H9 (cell line): ENCODE results near the gene WIF1. TPM values are rescaled to one million over a fixed set of nuclear protein-coding genes. Genes with fewer than 3 reads are reported as not detected.

Source experiments
- DNase-seq: peaks from one replicate; pipeline ENCODE4 v3.0.0-alpha.2; 2017
- H2AFZ ChIP-seq: one replicate; pipeline ENCODE4 v1.6.1; 2013; ENCODE audit warnings: mild to moderate bottlenecking, low read length, control low read depth, moderate library complexity
- H2AK5ac ChIP-seq: 2 replicates; pipeline ENCODE4 v1.6.1; 2013; ENCODE audit warnings: low read length, control low read depth, mixed read lengths; ENCODE audit not compliant: insufficient read length
- H2BK120ac ChIP-seq: one replicate; pipeline ENCODE4 v1.6.1; 2013; ENCODE audit warnings: low read depth, mild to moderate bottlenecking, low read length, control low read depth, inconsistent platforms; ENCODE audit not compliant: poor library complexity, severe bottlenecking
- H2BK12ac ChIP-seq: 2 replicates; pipeline ENCODE4 v1.6.1; 2013; ENCODE audit warnings: low read length, control low read depth, mixed read lengths, low read depth; ENCODE audit not compliant: insufficient read length
- H2BK15ac ChIP-seq: 2 replicates; pipeline ENCODE4 v1.6.1; 2013; ENCODE audit warnings: low read depth, low read length, control low read depth
- H2BK20ac ChIP-seq: one replicate; pipeline ENCODE4 v1.6.1; 2013; ENCODE audit warnings: low read depth, mild to moderate bottlenecking, low read length, control low read depth, inconsistent platforms; ENCODE audit not compliant: poor library complexity, severe bottlenecking
- H2BK5ac ChIP-seq: 2 replicates; pipeline ENCODE4 v1.6.1; 2013; ENCODE audit warnings: low read length, control low read depth, mixed read lengths; ENCODE audit not compliant: insufficient read length
- H3K14ac ChIP-seq: 2 replicates; pipeline ENCODE4 v1.6.1; 2013; ENCODE audit warnings: low read length, control low read depth; ENCODE audit not compliant: insufficient read depth
- H3K18ac ChIP-seq: 2 replicates; pipeline ENCODE4 v1.6.1; 2013; ENCODE audit warnings: low read depth, mild to moderate bottlenecking, mixed read lengths, low read length, control low read depth; ENCODE audit not compliant: insufficient read length
- H3K23ac ChIP-seq: 2 replicates; pipeline ENCODE4 v1.6.1; 2013; ENCODE audit warnings: low read length, control low read depth, mixed read lengths, low read depth; ENCODE audit not compliant: insufficient read length
- H3K23me2 ChIP-seq: 2 replicates; pipeline ENCODE4 v1.6.1; 2013; ENCODE audit warnings: low read depth, mild to moderate bottlenecking, mixed read lengths, low read length, control low read depth; ENCODE audit not compliant: insufficient read length, poor library complexity, severe bottlenecking
- H3K27ac ChIP-seq: 2 replicates; pipeline ENCODE4 v1.5.1; 2013; ENCODE audit warnings: low read length, control low read depth, mixed read lengths, low read depth; ENCODE audit not compliant: insufficient read length
- H3K27me3 ChIP-seq: 2 replicates; pipeline ENCODE4 v1.6.1; 2013; ENCODE audit warnings: low read length, control low read depth, inconsistent platforms; ENCODE audit not compliant: insufficient read depth
- H3K4ac ChIP-seq: 2 replicates; pipeline ENCODE4 v1.6.1; 2013; ENCODE audit warnings: low read depth, mild to moderate bottlenecking, control low read depth, inconsistent platforms, low read length, moderate library complexity
- H3K4me1 ChIP-seq: 2 replicates; pipeline ENCODE4 v1.6.1; 2013; ENCODE audit warnings: low read length, control low read depth, inconsistent platforms; ENCODE audit not compliant: insufficient read depth
- H3K4me2 ChIP-seq: 2 replicates; pipeline ENCODE4 v1.6.1; 2013; ENCODE audit warnings: low read length, control low read depth, mixed read lengths; ENCODE audit not compliant: insufficient read length, insufficient read depth
- H3K56ac ChIP-seq: 2 replicates; pipeline ENCODE4 v1.6.1; 2013; ENCODE audit warnings: low read depth, mild to moderate bottlenecking, mixed read lengths, low read length, control low read depth; ENCODE audit not compliant: insufficient read length
- H3K79me1 ChIP-seq: 2 replicates; pipeline ENCODE4 v1.6.1; 2013; ENCODE audit warnings: low read depth, mild to moderate bottlenecking, moderate library complexity, low read length, control low read depth, inconsistent platforms; ENCODE audit not compliant: insufficient read depth, poor library complexity, severe bottlenecking
- H3K79me2 ChIP-seq: 2 replicates; pipeline ENCODE4 v1.6.1; 2013; ENCODE audit warnings: low read length, control low read depth, inconsistent platforms; ENCODE audit not compliant: insufficient read depth
- H3K9ac ChIP-seq: 2 replicates; pipeline ENCODE4 v1.6.1; 2013; ENCODE audit warnings: low read length, control low read depth, mixed read lengths; ENCODE audit not compliant: insufficient read length; ENCODE audit errors: extremely low read depth
- H3K9me3 ChIP-seq: one replicate; pipeline ENCODE4 v1.6.1; 2013; ENCODE audit warnings: low read depth, low read length, inconsistent platforms; ENCODE audit not compliant: control insufficient read depth
- H3T11ph ChIP-seq: one replicate; pipeline ENCODE4 v1.6.1; 2013; ENCODE audit warnings: mild to moderate bottlenecking, low read length, control low read depth, inconsistent platforms
- H4K20me1 ChIP-seq: one replicate; pipeline ENCODE4 v1.6.1; 2013; ENCODE audit not compliant: control insufficient read depth, insufficient read length, insufficient read depth
- H4K5ac ChIP-seq: 2 replicates; pipeline ENCODE4 v1.6.1; 2013; ENCODE audit warnings: low read depth, mild to moderate bottlenecking, mixed read lengths, low read length, control low read depth; ENCODE audit not compliant: insufficient read length
- H4K8ac ChIP-seq: replicated peaks from 2 replicates; pipeline ENCODE4 v1.6.1; 2013; ENCODE audit warnings: low read length, control low read depth, mixed read lengths, low read depth; ENCODE audit not compliant: insufficient read length
- H4K91ac ChIP-seq: 2 replicates; pipeline ENCODE4 v1.6.1; 2013; ENCODE audit warnings: low read depth, mild to moderate bottlenecking, moderate library complexity, mixed read lengths, low read length, control low read depth; ENCODE audit not compliant: insufficient read length
- H3K27ac Mint-ChIP-seq, 3 experiments: 2 replicates in 2 of 3; 3 replicates in 1 of 3; pipeline ENCODE4 v1.8.0; 2020 to 2021; ENCODE audit warnings: mixed read lengths in 3 of 3, mild to moderate bottlenecking in 1 of 3, moderate library complexity in 1 of 3
- H3K27me3 Mint-ChIP-seq: 2 replicates; pipeline ENCODE4 v1.8.0; 2021; ENCODE audit warnings: low read depth, mild to moderate bottlenecking, moderate library complexity, mixed read lengths
- H3K36me3 Mint-ChIP-seq, 3 experiments: 2 replicates in 2 of 3; 3 replicates in 1 of 3; pipeline ENCODE4 v1.8.0; 2020 to 2021; ENCODE audit warnings: low read depth in 3 of 3, mixed read lengths in 3 of 3; ENCODE audit not compliant: insufficient read depth in 1 of 3
- H3K4me1 Mint-ChIP-seq, 2 experiments: 2 replicates each; pipeline ENCODE4 v1.8.0; 2020; ENCODE audit warnings: mixed read lengths in 2 of 2
- H3K4me3 Mint-ChIP-seq, 2 experiments: 2 replicates in 1 of 2; 3 replicates in 1 of 2; pipeline ENCODE4 v1.8.0; 2020 to 2021; ENCODE audit warnings: mild to moderate bottlenecking in 2 of 2, mixed read lengths in 2 of 2, moderate library complexity in 1 of 2
- H3K9me3 Mint-ChIP-seq, 2 experiments: 2 replicates in 1 of 2; 3 replicates in 1 of 2; pipeline ENCODE4 v1.8.0; 2020; ENCODE audit warnings: mild to moderate bottlenecking in 2 of 2, mixed read lengths in 2 of 2, moderate library complexity in 1 of 2
- CTCF ChIP-seq: fragments of 200-600 bp; sonication (generic); conservative IDR thresholded peaks from 3 replicates; pipeline ENCODE4 v1.8.0; 2021; ENCODE audit warnings: antibody characterized with exemption, mild to moderate bottlenecking
- WGBS: extraction: QIAGEN DNeasy Blood & Tissue Kit; methylation state at CpG from one replicate; pipeline ENCODE4 v1.1.7; 2013; ENCODE audit warnings: missing lambda C conversion rate, low lambda C conversion rate, mixed read lengths; ENCODE audit not compliant: insufficient read length; ENCODE audit errors: extremely low coverage; 5-methylcytosine and 5-hydroxymethylcytosine counted together
- total RNA-seq: library from RNA; stranded (reverse); gene quantifications from 2 replicates; pipeline ENCODE4 v1.2.1, GENCODE V29; 2021

Gene WIF1
- total RNA-seq, 1 experiment from 2014 or later: 0.98 TPM

GRCh38 chr12:65093606-65094005, 27.5 kb downstream of the WIF1 start:
- no peaks in the 10 kb centered on the region for H3K79me1 ChIP-seq
- no peak overlapping the region for H3K56ac ChIP-seq
- no peak overlapping the region for H3K27ac Mint-ChIP-seq
- no peak overlapping the region for H4K8ac ChIP-seq
- no peak overlapping the region for H3K18ac ChIP-seq
- no peaks in the 10 kb centered on the region for H3K9me3 Mint-ChIP-seq
- no peak for DNase-seq
- H3K9me3 ChIP-seq: no peaks in the 10 kb centered on the region
- no peak overlapping the region for H2BK15ac ChIP-seq
- H4K91ac ChIP-seq: no peak overlapping the region
- no CpG with 5 or more reads among the region's 5 CpGs for whole genome bisulfite sequencing
- no peak overlapping the region for H3K4ac ChIP-seq
- no peak overlapping the region for H3K9ac ChIP-seq
- no peak overlapping the region for H3K27ac ChIP-seq
- no peaks in the 10 kb centered on the region for H4K20me1 ChIP-seq
- no peaks in the 10 kb centered on the region for H3K4me1 Mint-ChIP-seq
- no peak overlapping the region for H3K14ac ChIP-seq
- H3T11ph ChIP-seq: no peak overlapping the region
- no peaks in the 10 kb centered on the region for H3K27me3 Mint-ChIP-seq
- H2AK5ac ChIP-seq: no peak overlapping the region
- no peak overlapping the region for H2BK20ac ChIP-seq
- H3K4me3 Mint-ChIP-seq: no peak overlapping the region
- TF ChIP-seq CTCF: no peak
- H3K36me3 Mint-ChIP-seq: peaks cover 0 to 2% (median 0%) of the 10 kb centered on the region in 3 experiments; a peak in 1 of 7 replicates
- no peak overlapping the region for H2BK5ac ChIP-seq
- no peak overlapping the region for H2BK12ac ChIP-seq
- no peaks in the 10 kb centered on the region for H3K23me2 ChIP-seq
- no peak overlapping the region for H2BK120ac ChIP-seq
- no peak overlapping the region for H3K23ac ChIP-seq
- no peak overlapping the region for H4K5ac ChIP-seq
- no peaks in the 10 kb centered on the region for H3K4me1 ChIP-seq
- no peak overlapping the region for H2AFZ ChIP-seq
- H3K4me2 ChIP-seq: no peak overlapping the region
- no peaks in the 10 kb centered on the region for H3K79me2 ChIP-seq
- no peaks in the 10 kb centered on the region for H3K27me3 ChIP-seq
